Gastrocnemius medialis (tissue), 4 donors: ENCODE results near the gene CEND1.

Experiments used
- POLR2A ChIP-seq, 2 donors: fragments of 450-650 bp; IDR thresholded peaks; one replicate each; pipeline ENCODE4 v1.6.1; 2017; ENCODE audit warnings: antibody characterized with exemption in 2 of 2, mild to moderate bottlenecking in 2 of 2, moderate library complexity in 2 of 2
- TF ChIP-seq, protein P1 (sequence below), 5 experiments: fragments of 450-650 bp in 3 of 5; fragments of 200-600 bp in 2 of 5; sonication (generic) in 2 of 5; IDR thresholded peaks in 4 of 5; conservative IDR thresholded peaks in 1 of 5; 1 replicate in 4 of 5; 2 replicates in 1 of 5; pipeline ENCODE4 v1.5.1; 2016 to 2019; ENCODE audit warnings: antibody characterized with exemption in 5 of 5, mild to moderate bottlenecking in 3 of 5, moderate library complexity in 3 of 5

DNA sequence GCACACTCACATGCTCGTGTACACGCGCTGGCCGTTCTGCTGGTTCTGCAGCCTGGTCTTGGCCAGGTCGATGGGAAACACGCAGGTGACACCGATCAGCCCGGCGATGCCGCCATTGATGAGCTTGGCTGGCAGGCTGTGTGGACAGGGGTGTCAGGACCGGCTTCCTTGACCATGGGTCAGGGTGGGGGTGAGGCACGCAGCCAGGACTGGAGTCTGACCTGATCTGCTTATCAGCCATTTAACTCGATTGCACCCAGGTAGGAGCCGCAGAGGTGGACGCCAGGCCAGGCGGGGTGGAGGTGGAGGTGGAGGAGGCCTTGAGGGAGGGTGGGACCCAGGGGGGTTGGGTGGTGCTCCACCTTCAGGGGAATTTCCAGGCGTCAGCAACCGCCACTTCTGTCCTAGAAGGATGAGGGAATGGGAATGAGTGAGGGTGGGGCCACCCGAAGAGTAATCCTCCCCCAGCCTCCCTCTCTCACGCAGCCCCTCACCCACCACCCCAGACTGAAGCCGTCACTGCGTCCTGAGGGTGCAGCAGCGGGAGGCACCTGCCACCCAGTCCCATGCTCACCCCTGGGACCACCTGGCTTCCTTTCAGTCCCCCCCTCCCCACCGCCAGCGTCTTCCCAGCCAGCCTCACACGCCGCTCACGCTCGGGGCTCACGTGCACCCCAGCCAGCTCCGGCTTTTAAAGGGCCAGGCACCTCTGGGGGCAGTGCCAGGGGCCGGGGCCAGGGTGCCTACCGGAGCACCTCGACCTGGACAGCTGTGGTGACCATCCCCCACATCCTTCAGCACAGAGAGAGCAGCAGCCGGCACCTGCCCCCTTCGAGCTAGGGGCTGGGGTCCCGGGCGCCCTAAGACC lies 5.1 kb upstream of the CEND1 start:
- TF ChIP-seq, protein P1, sequence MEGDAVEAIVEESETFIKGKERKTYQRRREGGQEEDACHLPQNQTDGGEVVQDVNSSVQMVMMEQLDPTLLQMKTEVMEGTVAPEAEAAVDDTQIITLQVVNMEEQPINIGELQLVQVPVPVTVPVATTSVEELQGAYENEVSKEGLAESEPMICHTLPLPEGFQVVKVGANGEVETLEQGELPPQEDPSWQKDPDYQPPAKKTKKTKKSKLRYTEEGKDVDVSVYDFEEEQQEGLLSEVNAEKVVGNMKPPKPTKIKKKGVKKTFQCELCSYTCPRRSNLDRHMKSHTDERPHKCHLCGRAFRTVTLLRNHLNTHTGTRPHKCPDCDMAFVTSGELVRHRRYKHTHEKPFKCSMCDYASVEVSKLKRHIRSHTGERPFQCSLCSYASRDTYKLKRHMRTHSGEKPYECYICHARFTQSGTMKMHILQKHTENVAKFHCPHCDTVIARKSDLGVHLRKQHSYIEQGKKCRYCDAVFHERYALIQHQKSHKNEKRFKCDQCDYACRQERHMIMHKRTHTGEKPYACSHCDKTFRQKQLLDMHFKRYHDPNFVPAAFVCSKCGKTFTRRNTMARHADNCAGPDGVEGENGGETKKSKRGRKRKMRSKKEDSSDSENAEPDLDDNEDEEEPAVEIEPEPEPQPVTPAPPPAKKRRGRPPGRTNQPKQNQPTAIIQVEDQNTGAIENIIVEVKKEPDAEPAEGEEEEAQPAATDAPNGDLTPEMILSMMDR (IDR thresholded peaks at IDR 0.05 in 4 of 5, conservative IDR thresholded peaks at IDR 0.05 in 1 of 5), result no peak
- TF ChIP-seq POLR2A (IDR thresholded peaks at IDR 0.05), result no peak
